GM21619 (cell line): ENCODE measurements around the gene ZNF688.
"Not testable (repeated sequence)": the region's sequence is repeated elsewhere in the genome, so short reads cannot be mapped to it uniquely, and the experiment has no call there.

Experiments
- ATAC-seq: cut with Tn5 transposase; IDR thresholded peaks from one replicate; pipeline ENCODE4 v1.9.1; 2021; ENCODE audit not compliant: unreplicated experiment

ZNF688 gene

DNA sequence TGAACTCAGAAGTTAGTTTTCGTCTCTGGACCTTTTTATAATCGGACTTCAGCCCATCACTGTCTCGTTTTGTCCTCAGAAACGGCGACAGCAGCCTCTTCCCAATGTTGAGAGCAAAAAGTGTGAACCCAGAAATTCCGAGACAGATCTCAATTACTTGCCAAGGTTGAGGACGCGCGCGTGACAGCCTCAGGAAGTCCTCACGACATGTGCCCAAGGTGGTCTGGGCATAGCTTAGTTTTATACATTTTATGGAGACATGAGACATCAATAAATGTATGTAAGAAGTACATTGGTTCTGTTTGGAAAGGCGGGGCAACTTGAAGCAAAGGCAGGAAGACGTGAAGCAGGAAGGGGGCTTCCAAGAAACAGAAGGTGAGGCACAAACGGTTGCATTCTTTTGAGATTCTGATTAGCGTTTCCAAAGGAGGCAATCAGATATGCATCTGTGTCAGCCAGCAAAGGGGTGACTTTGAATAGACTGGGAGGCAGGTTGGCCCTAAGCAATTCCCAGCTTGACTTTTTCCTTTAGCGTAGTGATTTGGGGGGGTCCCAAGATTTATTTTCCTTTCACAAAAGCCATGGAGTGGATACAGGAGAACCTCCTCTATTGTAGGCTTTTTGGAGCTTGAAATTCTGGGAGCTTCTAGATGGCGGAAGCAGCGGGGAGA lies 36.3 kb downstream of the ZNF688 start:
- no peak for ATAC-seq

DNA sequence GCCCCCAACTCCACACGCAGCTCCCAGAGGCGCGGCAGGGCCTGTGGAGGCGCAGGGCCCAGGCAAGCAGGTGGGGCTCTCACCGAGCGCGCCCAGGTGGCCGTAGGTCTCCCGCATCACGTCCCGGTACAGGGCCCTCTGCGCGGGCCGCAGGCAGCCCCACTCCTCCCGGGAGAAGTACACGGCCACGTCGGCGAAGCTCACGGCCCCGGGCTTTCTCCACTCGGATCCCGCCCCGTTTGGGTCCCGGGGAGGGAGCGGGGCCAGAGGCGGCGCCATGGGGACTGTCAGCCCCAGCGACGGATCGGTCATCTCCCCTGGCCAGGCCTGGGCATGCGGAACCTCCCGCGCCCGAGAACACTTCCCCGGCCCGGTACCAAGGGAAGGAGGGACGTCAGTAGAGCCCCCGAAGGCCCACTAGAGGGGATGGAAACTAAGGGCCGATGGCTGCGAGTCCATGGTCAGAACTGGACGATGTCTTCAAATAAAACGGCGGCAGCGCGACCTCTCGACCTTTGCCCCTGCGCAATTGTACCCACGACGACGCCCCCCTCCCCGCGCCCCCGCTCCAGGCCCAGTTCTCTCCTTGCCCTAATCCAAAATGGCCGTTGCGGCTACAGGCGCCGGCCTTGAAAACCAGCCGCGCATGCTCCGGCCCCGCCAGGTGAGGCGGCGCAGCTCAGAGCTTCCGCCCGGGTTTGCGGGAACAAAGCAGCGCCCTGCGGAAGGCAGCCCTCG lies 37.0 kb downstream of the ZNF688 start, which contains the start of gene ZNF747:
ZNF747 (minus strand) TSS at position 491 of the 738 bp plus-strand sequence; CDS start at position 312, 179 bp downstream.
- ATAC-seq, result peak; percentile 48

DNA sequence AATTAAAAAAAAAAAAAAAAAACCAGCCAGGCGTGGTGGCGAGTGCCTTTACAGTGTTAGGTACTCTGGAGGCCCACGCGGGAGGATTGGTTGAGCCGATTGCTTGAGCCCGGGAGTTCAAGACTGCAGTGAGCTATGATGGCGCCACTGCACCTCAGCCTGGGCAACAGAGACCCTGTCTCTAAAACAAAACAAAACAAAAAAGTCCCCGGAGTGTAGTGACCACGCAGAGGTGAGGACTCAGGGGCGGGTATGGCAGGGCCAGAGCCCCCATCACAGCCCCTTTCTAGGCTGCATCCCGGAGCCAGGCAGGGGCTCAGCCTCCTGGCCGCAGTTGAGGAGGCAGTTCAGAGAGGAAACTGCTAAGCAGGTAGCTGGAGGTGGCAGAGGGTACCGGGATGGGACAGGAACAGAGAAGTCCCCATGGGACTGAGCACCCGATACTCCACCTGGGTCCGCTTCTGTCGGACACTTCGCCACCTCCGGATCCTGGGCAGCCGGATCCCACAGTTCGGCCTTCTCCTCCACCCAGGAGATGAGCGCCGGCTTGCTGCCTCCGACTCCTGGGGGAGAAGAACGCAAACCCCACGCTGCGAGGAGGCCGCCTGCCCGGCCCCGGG lies 37.7 kb downstream of the ZNF688 start:
- ATAC-seq, result peak; percentile 21

DNA sequence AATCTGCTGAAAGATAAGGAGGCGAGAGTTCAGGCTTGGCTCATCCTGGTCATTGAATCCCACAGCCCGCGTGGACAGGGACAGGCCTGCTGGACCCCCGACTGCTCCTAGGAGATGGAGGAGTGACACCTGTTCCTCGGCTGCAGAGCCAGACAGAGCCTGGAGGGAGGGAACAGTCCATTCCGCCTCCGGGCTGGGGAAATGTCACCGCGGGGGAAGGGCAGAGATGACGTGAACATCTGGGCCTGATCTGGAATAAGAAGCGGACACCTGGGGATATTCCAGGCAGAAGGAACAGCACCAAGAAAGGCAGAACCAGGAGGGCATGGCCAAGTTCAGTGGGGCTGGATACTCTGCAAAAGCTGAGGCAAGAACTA lies 38.4 kb downstream of the ZNF688 start:
- no peak for ATAC-seq

DNA sequence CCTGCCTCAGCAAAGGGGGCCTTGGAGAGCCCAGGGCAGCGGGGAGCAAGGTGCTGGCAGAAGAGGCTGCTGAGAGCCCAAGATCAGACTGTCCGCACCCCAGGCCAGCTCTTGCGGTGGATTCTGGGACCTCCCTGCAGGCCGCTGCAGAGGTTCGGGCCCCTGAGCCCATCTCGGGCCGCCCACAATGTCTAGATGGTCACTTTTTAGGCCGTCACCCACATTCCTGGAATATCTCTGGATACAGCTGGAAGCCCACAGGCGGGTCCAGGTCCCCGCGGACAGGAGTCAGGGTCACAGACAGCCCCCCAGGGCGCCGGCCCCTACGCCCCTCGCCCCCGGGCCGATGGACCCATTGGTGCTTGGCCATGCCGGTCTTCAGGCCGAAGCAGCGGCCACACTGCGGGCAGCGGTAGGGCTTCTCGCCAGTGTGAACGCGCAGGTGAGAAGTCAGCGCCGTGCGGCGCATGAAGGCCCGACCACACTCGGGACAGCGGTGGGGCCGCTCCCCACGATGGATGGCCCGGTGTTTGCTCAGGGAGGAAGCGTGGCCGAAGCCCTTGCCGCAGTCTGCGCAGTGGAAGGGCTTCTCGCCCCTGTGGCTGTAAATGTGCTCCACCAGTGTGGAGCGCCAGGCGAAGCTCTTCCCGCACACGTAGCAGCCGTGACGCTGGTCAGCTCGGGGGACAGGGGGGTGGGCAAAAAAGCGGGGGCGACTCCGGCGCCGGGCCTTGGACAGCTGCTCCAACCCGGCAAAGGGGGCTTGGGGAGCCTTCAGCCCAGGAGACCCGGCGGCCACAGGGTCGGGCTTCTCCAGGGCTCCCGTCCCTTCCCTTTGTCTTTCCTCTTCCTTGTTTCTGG lies 39.0 kb downstream of the ZNF688 start:
- no peak for ATAC-seq

DNA sequence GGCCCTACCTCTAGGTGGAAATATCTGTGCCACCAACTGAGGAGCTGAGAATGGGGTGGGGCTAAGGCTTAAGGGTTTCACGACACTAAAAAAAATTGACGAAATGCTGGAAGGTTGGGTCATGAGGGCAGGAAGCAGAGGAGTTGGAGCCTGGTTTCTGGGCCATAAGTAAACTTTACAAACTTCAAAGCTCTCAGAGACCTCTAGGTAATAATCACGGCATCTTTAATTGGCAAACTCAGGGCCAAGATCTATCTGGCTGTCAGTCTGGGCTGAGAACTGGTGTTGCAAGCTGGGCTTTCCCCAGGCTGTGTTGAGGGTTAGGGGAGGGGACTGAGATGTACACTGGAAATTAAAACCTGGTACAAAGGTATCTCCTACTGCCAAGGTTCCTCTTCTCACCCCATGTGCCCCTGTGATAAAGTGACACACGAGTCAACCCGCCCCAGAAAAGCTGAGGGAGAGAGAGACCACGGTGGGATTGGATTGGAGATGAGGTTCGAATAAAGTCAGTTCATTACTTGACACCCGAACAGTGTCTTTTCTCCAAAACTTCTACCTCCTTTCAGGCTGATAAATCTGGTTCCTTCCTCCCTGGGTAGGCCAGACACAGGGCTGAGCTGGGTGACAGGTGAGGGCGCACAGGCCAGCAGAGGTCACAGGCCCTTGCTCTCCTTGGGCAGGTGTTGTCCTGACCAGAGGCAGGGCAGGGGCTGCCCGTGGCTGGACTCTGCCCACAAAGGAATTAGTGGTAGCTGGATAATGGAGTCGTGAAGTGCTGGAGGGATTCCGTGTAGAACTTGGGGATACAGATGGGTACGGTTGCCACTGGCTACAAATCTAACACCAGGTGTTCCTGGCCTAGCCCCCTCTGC lies 41.1 kb downstream of the ZNF688 start:
- ATAC-seq, result no peak

DNA sequence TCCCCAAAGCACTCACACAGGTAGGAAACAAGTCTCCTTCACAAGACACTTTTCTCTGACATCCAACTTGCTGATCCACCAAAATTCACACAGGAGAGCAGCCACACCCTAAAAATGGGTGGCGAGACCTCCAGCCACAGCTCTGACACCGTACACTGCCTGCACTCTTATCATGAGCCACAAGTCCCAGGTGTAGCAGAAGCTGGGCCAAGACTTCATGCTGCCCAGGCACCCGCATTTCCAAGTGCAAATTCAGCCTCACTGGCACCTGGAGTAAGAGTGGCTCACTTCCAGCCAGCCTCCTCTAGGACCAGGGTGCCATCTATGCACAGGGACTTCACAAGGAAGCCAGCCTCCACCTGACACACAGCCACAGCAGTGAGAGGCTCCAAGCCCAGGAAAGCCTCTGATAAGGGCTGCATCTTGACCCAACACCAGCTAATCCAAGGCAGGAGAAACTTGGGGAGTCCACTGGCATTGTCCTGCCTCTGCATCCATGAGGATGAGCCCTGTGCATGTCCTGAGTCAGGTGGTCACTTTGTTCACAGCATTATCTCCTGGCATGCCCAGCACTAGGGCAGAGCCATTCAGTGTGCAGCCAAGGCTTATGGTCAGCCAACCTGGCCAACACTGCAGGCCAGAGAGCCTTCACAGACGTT lies 42.6 kb downstream of the ZNF688 start:
- ATAC-seq, result no peak

DNA sequence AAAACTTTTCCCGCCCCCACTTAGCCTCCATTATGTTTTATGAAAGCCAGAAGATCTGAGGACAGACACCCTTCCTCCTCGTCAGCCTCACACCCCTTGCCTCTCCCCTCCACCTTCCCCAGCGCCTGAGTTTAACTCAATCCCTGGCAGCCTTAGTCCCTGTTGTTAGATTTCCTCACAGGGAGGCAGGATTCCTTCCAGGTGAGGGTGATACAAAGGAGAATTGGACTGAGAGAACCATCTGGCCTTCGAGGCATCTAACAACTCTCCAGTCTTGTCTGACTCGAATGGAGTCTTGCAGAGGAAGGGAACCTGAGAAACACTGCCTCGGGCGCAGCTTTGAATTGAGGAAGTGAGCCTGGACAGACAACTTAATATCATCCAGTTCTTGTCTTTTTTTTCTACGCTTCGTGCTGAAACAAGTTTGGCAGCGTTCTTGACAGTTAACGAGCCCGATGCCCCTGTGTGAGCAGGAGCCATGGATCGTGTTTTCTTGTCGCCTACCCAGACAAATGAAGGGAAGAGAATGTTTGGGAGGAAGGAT lies 43.8 kb downstream of the ZNF688 start:
- ATAC-seq, result no peak

DNA sequence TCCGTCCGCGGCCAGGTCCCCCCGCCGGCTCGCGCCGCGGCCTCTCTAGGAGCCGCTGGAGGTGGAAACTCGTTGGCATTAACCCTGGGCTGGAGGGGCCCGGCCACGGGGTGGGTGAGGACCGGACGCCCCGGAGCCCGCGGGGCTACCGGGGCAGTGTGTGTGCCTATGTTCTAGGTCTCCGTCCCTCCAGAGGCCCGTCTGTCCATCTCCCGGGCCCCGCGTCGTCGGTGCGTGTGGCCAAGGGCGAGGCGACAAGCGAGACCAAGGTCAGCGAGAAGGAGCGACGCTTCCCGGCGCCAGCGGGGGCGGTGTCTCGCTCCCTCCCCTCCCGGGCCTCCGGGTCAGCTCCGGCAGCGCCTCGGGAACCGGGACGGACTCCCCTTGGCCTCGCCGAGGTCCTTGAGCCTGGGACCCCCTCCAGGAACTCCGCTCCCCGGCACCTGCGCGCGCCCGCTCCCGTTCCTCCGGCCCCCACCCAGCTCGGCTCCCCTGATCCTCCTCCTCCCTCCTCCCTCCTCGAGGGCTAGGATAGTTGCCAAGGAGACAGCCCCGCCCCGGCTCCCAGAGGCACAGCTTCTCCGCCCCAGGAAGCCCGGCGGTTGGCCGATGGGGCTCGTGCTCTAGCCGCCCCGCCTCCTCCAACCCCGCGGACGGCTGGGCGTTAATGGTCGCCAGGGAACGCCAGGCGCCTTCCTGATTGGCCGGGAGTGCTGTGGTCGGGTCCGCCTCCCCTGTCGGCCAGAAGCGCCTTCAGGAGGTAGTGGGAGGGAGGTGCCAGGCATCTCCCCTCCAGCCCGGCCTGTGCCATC lies 44.5 kb downstream of the ZNF688 start:
- ATAC-seq, result peak; percentile 69

DNA sequence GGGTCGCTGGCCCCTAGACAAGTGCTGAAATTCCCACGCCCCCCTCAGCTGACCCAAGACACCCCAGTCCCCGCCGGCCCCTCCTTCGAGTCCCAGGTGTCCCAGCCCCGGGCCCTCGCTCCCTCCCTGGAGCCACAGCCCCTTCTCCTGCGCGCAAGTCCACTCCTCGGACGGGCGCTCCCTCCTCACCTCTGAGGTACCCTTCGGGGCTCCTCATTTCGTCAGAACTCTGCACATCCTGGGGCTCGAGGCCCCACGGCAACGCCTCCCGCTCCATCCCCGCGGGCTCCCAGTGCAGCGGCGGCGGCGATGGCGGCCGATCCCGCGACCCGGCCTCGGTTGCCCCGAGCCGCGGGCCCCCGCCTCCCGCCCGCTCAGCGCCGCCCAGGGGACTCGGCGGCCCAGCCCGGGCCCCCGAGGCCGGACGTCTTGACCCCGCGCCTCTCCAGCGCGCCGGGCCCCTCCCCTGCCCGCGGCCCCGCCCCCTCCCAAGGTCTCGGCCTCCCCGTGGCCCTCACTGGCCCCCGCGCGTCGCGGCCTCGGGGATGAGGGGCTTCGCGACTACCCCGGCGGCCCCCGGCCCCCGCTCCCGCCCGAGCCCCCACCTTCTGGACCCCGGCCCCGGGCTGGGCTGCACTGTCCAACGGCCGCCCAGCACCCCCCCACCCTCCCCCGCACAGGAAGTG lies 45.2 kb downstream of the ZNF688 start, which contains the start of gene ZNF768:
ZNF768 (minus strand) TSS at position 430 of the 686 bp plus-strand sequence; CDS start at position 277, 153 bp downstream.
- ATAC-seq, result peak; percentile 27

DNA sequence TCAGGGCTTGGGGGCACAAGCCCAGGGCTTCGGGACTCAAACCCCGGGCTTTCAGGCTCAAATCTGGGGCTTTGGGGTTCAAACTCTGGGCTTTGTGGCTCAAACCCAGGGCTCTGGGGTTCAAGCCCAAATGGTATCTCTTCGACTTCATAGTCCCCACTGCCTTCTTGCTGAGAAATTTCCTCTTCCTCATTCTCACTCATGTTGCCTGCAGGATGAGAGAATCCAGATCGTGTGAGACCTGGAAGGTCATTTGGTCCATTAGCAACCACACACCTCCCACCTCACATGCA lies 45.7 kb downstream of the ZNF688 start:
- ATAC-seq, result no peak

DNA sequence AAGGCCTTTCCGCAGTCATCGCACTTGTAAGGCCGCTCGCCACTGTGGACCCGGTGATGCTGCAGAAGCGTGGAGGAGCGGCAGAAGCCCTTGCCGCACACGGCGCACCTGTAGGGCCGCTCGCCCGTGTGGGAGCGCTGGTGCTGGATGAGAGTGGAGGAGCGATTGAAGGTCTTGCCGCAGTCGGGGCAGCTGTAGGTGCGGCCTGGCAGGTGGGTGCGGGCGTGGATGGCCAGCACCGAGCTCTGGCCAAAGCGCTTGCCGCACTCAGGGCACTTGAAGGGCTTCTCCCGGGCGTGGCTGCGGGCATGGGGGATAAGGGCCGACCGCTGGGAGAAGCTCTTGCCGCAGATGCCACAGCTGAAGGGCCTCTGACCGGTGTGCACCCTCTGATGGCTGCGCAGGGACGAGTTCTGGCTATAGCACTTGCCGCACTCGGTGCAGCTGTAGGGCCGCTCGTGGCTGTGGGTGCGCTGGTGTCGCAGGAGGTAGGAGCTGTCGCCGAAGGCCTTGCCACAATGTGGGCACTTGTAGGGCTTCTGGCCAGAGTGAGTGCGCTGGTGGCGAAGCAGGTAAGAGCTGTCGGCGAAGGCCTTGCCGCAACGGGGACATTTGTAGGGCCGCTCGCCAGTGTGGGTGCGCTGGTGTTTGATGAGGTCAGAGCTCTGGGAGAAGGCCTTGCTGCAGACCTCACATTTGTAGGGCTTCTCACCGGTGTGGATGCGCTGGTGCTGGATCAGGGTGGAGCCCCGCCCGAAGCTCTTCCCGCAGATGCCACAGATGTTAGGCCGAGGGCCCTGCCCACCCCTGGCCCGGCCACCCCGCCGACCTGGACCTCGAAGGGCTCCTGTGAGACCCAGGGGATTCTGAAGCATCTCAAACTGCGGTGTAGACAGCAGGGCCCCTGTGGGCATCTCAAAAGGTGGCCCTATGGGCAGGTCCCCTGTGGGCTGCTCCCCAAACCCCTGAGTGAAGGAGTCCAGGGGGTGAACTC lies 46.6 kb downstream of the ZNF688 start:
- ATAC-seq, result no peak

DNA sequence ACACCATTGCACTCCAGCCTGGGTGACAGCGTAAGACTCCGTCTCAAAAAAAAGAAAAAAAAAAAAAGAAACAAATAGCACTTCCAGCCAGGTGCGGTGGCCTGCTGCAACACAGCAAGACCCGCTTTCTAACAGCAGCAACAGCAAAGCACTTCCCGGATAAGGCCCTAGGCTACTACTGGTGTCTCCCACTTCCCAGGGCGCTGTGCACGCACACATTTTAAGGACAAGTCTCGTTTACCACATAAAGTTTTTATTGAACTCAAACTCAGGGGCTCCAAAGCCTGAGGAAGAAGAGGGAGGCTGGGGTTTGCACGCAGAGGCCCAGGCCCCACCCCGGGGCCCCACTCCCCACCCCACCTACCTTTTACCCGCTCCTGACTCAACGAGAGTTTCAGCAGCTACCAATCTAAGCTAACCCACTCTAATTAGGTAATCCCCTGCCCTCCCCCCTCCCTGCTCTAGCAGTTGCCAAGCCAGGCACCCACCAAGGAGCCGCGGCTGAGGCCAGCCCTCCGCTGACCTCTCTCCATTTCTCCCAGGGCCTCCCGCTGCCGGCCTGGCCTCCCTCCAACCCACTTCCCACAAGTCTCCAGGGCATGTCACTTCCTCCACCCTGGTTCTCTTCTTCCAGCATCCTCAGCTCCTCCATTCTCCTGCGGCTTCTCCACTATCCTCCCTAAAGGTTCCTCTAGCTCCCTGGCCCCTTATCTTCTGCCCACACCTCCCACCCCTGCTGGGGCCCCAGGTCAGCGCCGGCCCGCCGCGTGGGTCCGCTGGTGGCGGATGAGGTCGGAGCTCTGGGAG lies 47.5 kb downstream of the ZNF688 start:
- ATAC-seq, result no peak

DNA sequence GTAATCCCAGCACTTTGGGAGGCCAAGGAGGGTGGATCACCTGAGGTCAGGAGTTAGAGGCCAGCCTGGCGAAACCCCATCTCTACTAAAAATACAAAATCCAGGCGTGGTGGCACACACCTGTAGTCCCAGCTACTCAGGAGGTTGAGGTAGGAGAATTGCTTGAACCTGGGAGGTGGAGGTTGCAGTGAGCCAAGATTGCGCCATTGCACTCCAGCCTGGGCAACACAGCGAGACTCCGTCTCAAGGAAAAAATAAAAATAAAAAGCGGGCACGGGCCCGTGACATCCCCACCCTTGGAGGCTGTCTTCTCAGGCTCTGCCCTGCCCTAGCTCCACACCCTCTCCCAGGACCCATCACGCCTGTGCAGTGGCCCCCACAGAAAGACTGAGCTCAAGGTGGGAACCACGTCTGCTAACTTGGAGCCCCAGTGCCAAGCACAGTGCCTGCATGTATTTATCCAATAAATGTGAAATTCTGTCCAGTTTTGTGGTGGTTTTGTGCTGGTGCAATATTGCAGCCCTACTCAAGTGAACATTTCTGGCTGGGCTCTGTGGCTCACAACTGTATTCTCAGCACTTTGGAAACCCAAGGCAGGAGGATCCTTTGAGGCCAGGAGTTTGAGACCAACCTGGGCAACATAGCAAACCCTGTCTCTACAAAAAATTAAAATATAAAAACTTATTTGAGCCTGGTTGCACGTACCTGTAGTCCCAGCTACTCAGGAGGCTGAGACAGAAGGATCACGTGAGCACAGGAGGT lies 48.6 kb downstream of the ZNF688 start:
- not testable (repeated sequence) for ATAC-seq
